NB4 (cell line): ENCODE data around the gene RNF20.

Experiments used
- CTCF ChIP-seq: IDR thresholded peaks from one replicate; pipeline ENCODE4 v1.5.1; 2012; ENCODE audit warnings: low read depth, low read length
- MAX ChIP-seq: IDR thresholded peaks from 2 replicates; pipeline ENCODE4 v1.6.1; 2011; ENCODE audit warnings: low read depth, low read length
- POLR2A ChIP-seq: IDR thresholded peaks from 2 replicates; pipeline ENCODE4 v1.6.1; 2011; ENCODE audit warnings: mild to moderate bottlenecking; ENCODE audit not compliant: insufficient read length; ENCODE audit errors: extremely low read depth

GRCh38 chr9:101578378-101578777 lies 44.7 kb downstream of the RNF20 start:
- no peak for TF ChIP-seq POLR2A
- no peak for TF ChIP-seq CTCF
- TF ChIP-seq MAX, result no peak
